CD14-positive monocyte (primary cell): ENCODE data around the gene PDE9A. TPM values are rescaled to one million over a fixed set of nuclear protein-coding genes. Genes with fewer than 3 reads are reported as not detected.

Source experiments
- DNase-seq, 3 donors: peaks; one replicate each; pipeline ENCODE4 v3.0.0-alpha.2; 2011 to 2022
- H2AFZ ChIP-seq: 2 replicates; pipeline ENCODE4 v1.6.0; 2012; ENCODE audit warnings: mild to moderate bottlenecking, low read depth, low read length, inconsistent platforms; ENCODE audit not compliant: insufficient read depth, poor library complexity, severe bottlenecking
- H3K27ac ChIP-seq, 2 donors: 1 replicate in 1 of 2; 2 replicates in 1 of 2; pipeline ENCODE4 v1.5.1; 2012 to 2013; ENCODE audit warnings: low read length in 2 of 2, control low read depth in 1 of 2, inconsistent platforms in 1 of 2, low read depth in 1 of 2, mild to moderate bottlenecking in 1 of 2
- H3K27me3 ChIP-seq, 2 donors: one replicate each; pipeline versions ENCODE4 v1.6.0 to v1.6.1; 2011 to 2013; ENCODE audit warnings: low read length in 2 of 2; ENCODE audit not compliant: control insufficient read depth in 2 of 2, insufficient read depth in 2 of 2
- H3K36me3 ChIP-seq, 2 donors: replicated peaks in 1 of 2; 1 replicate in 1 of 2; 2 replicates in 1 of 2; pipeline versions ENCODE4 v1.5.1 to v1.6.1; 2012 to 2013; ENCODE audit warnings: low read length in 2 of 2, control low read depth in 1 of 2, inconsistent platforms in 1 of 2, mild to moderate bottlenecking in 1 of 2; ENCODE audit not compliant: insufficient read depth in 2 of 2, control insufficient read depth in 1 of 2
- H3K4me1 ChIP-seq, 2 donors: 1 replicate in 1 of 2; 2 replicates in 1 of 2; pipeline versions ENCODE4 v1.5.1 to v1.6.1; 2012 to 2013; ENCODE audit warnings: low read length in 2 of 2, control low read depth in 1 of 2, inconsistent platforms in 1 of 2, mild to moderate bottlenecking in 1 of 2, moderate library complexity in 1 of 2; ENCODE audit not compliant: insufficient read depth in 2 of 2, control insufficient read depth in 1 of 2
- H3K4me2 ChIP-seq: replicated peaks from 2 replicates; pipeline ENCODE3; 2012; ENCODE audit warnings: low read length, moderate library complexity, mild to moderate bottlenecking; ENCODE audit not compliant: poor library complexity, severe bottlenecking; ENCODE audit errors: extremely low read depth
- H3K4me3 ChIP-seq, 3 experiments: fragments of 200-600 bp in 1 of 3; sonication (generic) in 1 of 3; replicated peaks in 1 of 3; 1 replicate in 2 of 3; 2 replicates in 1 of 3; pipeline ENCODE4 v1.5.1; 2011 to 2013; ENCODE audit warnings: low read length in 3 of 3, mild to moderate bottlenecking in 3 of 3, control low read depth in 2 of 3, low read depth in 2 of 3, inconsistent platforms in 1 of 3, moderate library complexity in 1 of 3
- H3K79me2 ChIP-seq: 2 replicates; pipeline ENCODE4 v1.6.0; 2012; ENCODE audit warnings: mild to moderate bottlenecking, control low read depth, inconsistent platforms, low read length, moderate library complexity; ENCODE audit not compliant: insufficient read depth
- H3K9ac ChIP-seq: 2 replicates; pipeline ENCODE4 v1.6.0; 2017; ENCODE audit warnings: low read length, mild to moderate bottlenecking; ENCODE audit not compliant: insufficient read depth, poor library complexity, severe bottlenecking
- H3K9me3 ChIP-seq, 2 donors: replicated peaks in 1 of 2; 1 replicate in 1 of 2; 2 replicates in 1 of 2; pipeline versions ENCODE4 v1.5.1 to v1.6.1; 2012 to 2013; ENCODE audit warnings: low read length in 2 of 2, control low read depth in 1 of 2; ENCODE audit not compliant: control insufficient read depth in 1 of 2, insufficient read depth in 1 of 2
- H4K20me1 ChIP-seq: 2 replicates; pipeline ENCODE4 v1.6.0; 2012; ENCODE audit warnings: mild to moderate bottlenecking, low read length, control low read depth, moderate library complexity; ENCODE audit not compliant: insufficient read depth
- H3K27ac Mint-ChIP-seq, 7 donors: one replicate each; pipeline ENCODE4 v1.8.0; 2020; ENCODE audit warnings: mild to moderate bottlenecking in 7 of 7, mixed read lengths in 7 of 7, moderate library complexity in 6 of 7, inconsistent platforms in 2 of 7
- H3K27me3 Mint-ChIP-seq, 3 donors: one replicate each; pipeline ENCODE4 v1.8.0; 2021 to 2022; ENCODE audit warnings: low read depth in 3 of 3, mild to moderate bottlenecking in 3 of 3, mixed read lengths in 3 of 3, moderate library complexity in 3 of 3, inconsistent platforms in 1 of 3
- H3K36me3 Mint-ChIP-seq, 2 donors: one replicate each; pipeline ENCODE4 v1.8.0; 2020; ENCODE audit warnings: mixed read lengths in 2 of 2, inconsistent platforms in 1 of 2, mild to moderate bottlenecking in 1 of 2
- H3K4me1 Mint-ChIP-seq: one replicate; pipeline ENCODE4 v1.8.0; 2020; ENCODE audit warnings: mild to moderate bottlenecking, mixed read lengths
- H3K4me3 Mint-ChIP-seq, 2 donors: one replicate each; pipeline ENCODE4 v1.8.0; 2020; ENCODE audit warnings: mild to moderate bottlenecking in 2 of 2, mixed read lengths in 2 of 2, moderate library complexity in 1 of 2
- H3K9me3 Mint-ChIP-seq, 7 donors: one replicate each; pipeline ENCODE4 v1.8.0; 2020 to 2022; ENCODE audit warnings: mixed read lengths in 7 of 7, mild to moderate bottlenecking in 6 of 7, moderate library complexity in 6 of 7, inconsistent platforms in 2 of 7
- CTCF ChIP-seq: fragments of 200-600 bp; IDR thresholded peaks from one replicate; pipeline ENCODE4 v1.8.0; 2022; ENCODE audit warnings: antibody characterized with exemption, mild to moderate bottlenecking
- WGBS: methylation state at CpG from one replicate; pipeline ENCODE4 v1.1.5; 2013; ENCODE audit warnings: missing lambda C conversion rate; ENCODE audit not compliant: insufficient coverage; 5-methylcytosine and 5-hydroxymethylcytosine counted together
- intact Hi-C, 2 donors: fragments of 100-400 bp; cut with micrococcal nuclease; formaldehyde crosslinking; loops; one replicate each; pipeline versions ENCODE4 v1.15.0 to v1.15.1; 2023
- polyA plus RNA-seq, 3 donors: library from polyadenylated mRNA; depleted of rRNA in 1 of 3; unstranded in 2 of 3; stranded (reverse) in 1 of 3; fragments of 300-500 nt in 2 of 3; fragments of >200 nt in 1 of 3; fragmentation: Illumina TruSeq in 2 of 3; gene quantifications; 1 replicate in 2 of 3; 2 replicates in 1 of 3; pipeline ENCODE4 v1.2.3, GENCODE V29; 2012 to 2021

The PDE9A gene
- polyA plus RNA-seq, 3 donors = 0.05 to 0.52 TPM; not detected in 1

- Histone ChIP-seq H3K36me3 (no peaks in the 10 kb centered on the region), H3K9me3 (no peaks in the 10 kb centered on the region), H3K79me2 (no peaks in the 10 kb centered on the region), H2AFZ (no peak overlapping the region), H3K4me1 (no peaks in the 10 kb centered on the region), H3K27ac (no peak overlapping the region), H3K9ac (no peak overlapping the region), H3K4me3 (no peak overlapping the region), H3K27me3 (no peaks in the 10 kb centered on the region), H3K4me2 (no peak overlapping the region), H4K20me1 (no peaks in the 10 kb centered on the region)
- Mint-ChIP-seq H3K4me1 (peaks cover 3% of the 10 kb centered on the region), H3K9me3 (no peaks in the 10 kb centered on the region), H3K27ac (peak overlapping the region in 1 of 7 donors; percentile 2), H3K36me3 (no peaks in the 10 kb centered on the region), H3K27me3 (peaks cover 0 to 3% (median 2%) of the 10 kb centered on the region in 3 donors), H3K4me3 (no peak overlapping the region)
- intact Hi-C loops = no loop called here
- WGBS = 92% methylated on average over 8 of the region's 10 CpGs
- DNase-seq = no peak
- no peak for TF ChIP-seq CTCF
Measured at GRCh38 chr21:42722808-42723473, 69.5 kb downstream of the PDE9A start.

GRCh38 chr21:42724226-42724920, 71.0 kb downstream of the PDE9A start:
- H3K36me3 Mint-ChIP-seq = no peaks in the 10 kb centered on the region
- Histone ChIP-seq H3K4me3 (no peak overlapping the region), H3K36me3 (no peaks in the 10 kb centered on the region), H3K27me3 (no peaks in the 10 kb centered on the region), H3K9ac (no peak overlapping the region), H3K4me1 (no peaks in the 10 kb centered on the region), H3K79me2 (no peaks in the 10 kb centered on the region), H3K9me3 (no peaks in the 10 kb centered on the region), H3K27ac (no peak overlapping the region), H2AFZ (no peak overlapping the region), H3K4me2 (no peak overlapping the region), H4K20me1 (no peaks in the 10 kb centered on the region)
- intact Hi-C loops = no loop called here
- H3K27me3 Mint-ChIP-seq = peaks cover 0 to 2% (median 2%) of the 10 kb centered on the region in 3 donors
- no peak overlapping the region for H3K27ac Mint-ChIP-seq
- H3K9me3 Mint-ChIP-seq = peaks cover 0 to 5% (median 0%) of the 10 kb centered on the region in 7 donors
- DNase-seq = no peak
- 84% methylated on average over 12 of the region's 12 CpGs for WGBS
- TF ChIP-seq CTCF = no peak
- H3K4me1 Mint-ChIP-seq = peaks cover 3% of the 10 kb centered on the region
- no peak overlapping the region for H3K4me3 Mint-ChIP-seq
